Transverse colon (tissue), 4 donors: Measurements from ENCODE around the gene DUSP9. TPM values are rescaled to one million over a fixed set of nuclear protein-coding genes. Genes with fewer than 3 reads are reported as not detected.
A peak's percentile ranks its signal among the peaks of the same experiment; 100 is the strongest.
"Not testable (repeated sequence)": the region's sequence is repeated elsewhere in the genome, so short reads cannot be mapped to it uniquely, and the experiment has no call there.

Experiments used
- DNase-seq: peaks from one replicate; pipeline ENCODE4 v3.0.0-alpha.2; 2019
- H3K27ac ChIP-seq, 4 donors: fragments of 200-600 bp; sonication (generic); 2 replicates each; pipeline ENCODE4 v1.5.1; 2016 to 2018; ENCODE audit warnings: inconsistent platforms in 4 of 4
- H3K27me3 ChIP-seq: fragments of 200-600 bp; sonication (generic); 2 replicates; pipeline ENCODE4 v1.5.1; 2017; ENCODE audit warnings: inconsistent platforms
- H3K36me3 ChIP-seq, 4 donors: fragments of 200-600 bp; sonication (generic); 2 replicates each; pipeline ENCODE4 v1.5.1; 2017 to 2019; ENCODE audit warnings: inconsistent platforms in 4 of 4
- H3K4me1 ChIP-seq, 4 donors: fragments of 200-600 bp; sonication (generic); 2 replicates each; pipeline ENCODE4 v1.5.1; 2017 to 2020; ENCODE audit warnings: inconsistent platforms in 4 of 4
- H3K4me3 ChIP-seq, 4 donors: fragments of 200-600 bp; sonication (generic); 1 replicate in 1 of 4; 2 replicates in 3 of 4; pipeline versions ENCODE4 v1.5.1 to v1.6.1; 2017 to 2019; ENCODE audit warnings: inconsistent platforms in 4 of 4
- H3K9me3 ChIP-seq, 2 donors: fragments of 200-600 bp; sonication (generic); 2 replicates each; pipeline ENCODE4 v1.5.1; 2017 to 2019; ENCODE audit warnings: inconsistent platforms in 2 of 2
- EP300 ChIP-seq: sonication (generic); formaldehyde crosslinking; IDR thresholded peaks from one replicate; pipeline ENCODE4 v1.6.1; 2017; ENCODE audit warnings: antibody characterized with exemption, low read depth
- POLR2A ChIP-seq: fragments of 450-650 bp; IDR thresholded peaks from one replicate; pipeline ENCODE4 v1.6.1; 2016; ENCODE audit warnings: antibody characterized with exemption, mild to moderate bottlenecking, moderate library complexity
- POLR2AphosphoS5 ChIP-seq, 3 donors: sonication (generic); formaldehyde crosslinking; IDR thresholded peaks; one replicate each; pipeline ENCODE4 v1.6.1; 2016; ENCODE audit warnings: antibody characterized with exemption in 3 of 3
- whole genome bisulfite sequencing, 2 donors: methylation state at CpG; one replicate each; pipeline ENCODE4 v1.1.5; 2018; ENCODE audit warnings: low coverage in 1 of 2; 5-methylcytosine and 5-hydroxymethylcytosine counted together
- in situ Hi-C, 4 donors: fragments of 200-750 bp; cut with MboI; loops; one replicate each; pipeline versions ENCODE4 v1.15.0 to v1.15.1; 2017; ENCODE audit warnings: low sequenced_read_pairs in 3 of 4, low pct_ligation_motif_present in 1 of 4, low pct_unique_long_range_greater_than_20kb in 1 of 4
- intact Hi-C: fragments of 100-400 bp; cut with DNase I; formaldehyde crosslinking; loops from one replicate; pipeline ENCODE4 v1.15.1; 2023; ENCODE audit warnings: low total_unique reads
- total RNA-seq, 4 donors: library from RNA; depleted of rRNA; stranded (reverse); fragments of >200 nt; gene quantifications; one replicate each; pipeline ENCODE4 v1.1.0, GENCODE V29; 2016
- TF ChIP-seq, protein P1 (sequence below), 5 experiments: fragments of 200-600 bp in 3 of 5; fragments of 450-650 bp in 2 of 5; sonication (generic) in 3 of 5; IDR thresholded peaks; 1 replicate in 2 of 5; 2 replicates in 3 of 5; pipeline ENCODE4 v1.5.1; 2016 to 2017; ENCODE audit warnings: antibody characterized with exemption in 5 of 5, inconsistent platforms in 3 of 5, mild to moderate bottlenecking in 2 of 5, moderate library complexity in 1 of 5

DUSP9 gene
- total RNA-seq, 4 donors from 2014 or later: not detected

DNA sequence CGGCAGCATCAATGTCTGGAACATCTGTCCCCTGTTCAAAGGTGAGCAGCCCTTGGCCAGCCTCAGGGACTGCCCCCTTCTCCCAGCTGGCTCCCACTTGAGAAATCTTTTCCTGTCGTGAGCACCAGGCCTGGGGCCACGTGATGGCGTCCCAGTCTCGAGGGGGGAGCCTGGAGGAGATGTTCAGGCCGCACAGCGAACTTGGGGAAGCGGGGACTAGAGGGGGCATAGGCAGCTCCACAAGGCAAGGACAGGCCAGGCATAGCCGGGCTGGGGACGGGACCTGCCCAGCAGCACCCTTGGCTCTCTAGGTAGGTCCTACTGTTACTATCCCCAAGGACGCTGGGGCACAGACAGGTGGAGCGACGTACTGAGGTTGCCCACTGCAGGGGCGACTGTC, 43.5 kb downstream of the DUSP9 start:
- peak overlapping the region in 1 of 4 donors; percentile 69 for H3K27ac ChIP-seq
- H3K4me1 ChIP-seq: peaks cover 0 to 19% (median 10%) of the 10 kb centered on the region in 4 donors
- in situ Hi-C loops: no loop called here
- no peaks in the 10 kb centered on the region for H3K9me3 ChIP-seq
- TF ChIP-seq EP300 (no peak), POLR2AphosphoS5 (IDR thresholded peaks at IDR 0.05) (no peak), POLR2A (no peak)
- TF ChIP-seq, protein P1, sequence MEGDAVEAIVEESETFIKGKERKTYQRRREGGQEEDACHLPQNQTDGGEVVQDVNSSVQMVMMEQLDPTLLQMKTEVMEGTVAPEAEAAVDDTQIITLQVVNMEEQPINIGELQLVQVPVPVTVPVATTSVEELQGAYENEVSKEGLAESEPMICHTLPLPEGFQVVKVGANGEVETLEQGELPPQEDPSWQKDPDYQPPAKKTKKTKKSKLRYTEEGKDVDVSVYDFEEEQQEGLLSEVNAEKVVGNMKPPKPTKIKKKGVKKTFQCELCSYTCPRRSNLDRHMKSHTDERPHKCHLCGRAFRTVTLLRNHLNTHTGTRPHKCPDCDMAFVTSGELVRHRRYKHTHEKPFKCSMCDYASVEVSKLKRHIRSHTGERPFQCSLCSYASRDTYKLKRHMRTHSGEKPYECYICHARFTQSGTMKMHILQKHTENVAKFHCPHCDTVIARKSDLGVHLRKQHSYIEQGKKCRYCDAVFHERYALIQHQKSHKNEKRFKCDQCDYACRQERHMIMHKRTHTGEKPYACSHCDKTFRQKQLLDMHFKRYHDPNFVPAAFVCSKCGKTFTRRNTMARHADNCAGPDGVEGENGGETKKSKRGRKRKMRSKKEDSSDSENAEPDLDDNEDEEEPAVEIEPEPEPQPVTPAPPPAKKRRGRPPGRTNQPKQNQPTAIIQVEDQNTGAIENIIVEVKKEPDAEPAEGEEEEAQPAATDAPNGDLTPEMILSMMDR (IDR thresholded peaks at IDR 0.05): no peak
- no peaks in the 10 kb centered on the region for H3K36me3 ChIP-seq
- intact Hi-C loops: no loop called here
- no peaks in the 10 kb centered on the region for H3K27me3 ChIP-seq
- no peak overlapping the region for H3K4me3 ChIP-seq
- WGBS, 2 donors: 86% methylated on average over 13 of the region's 14 CpGs; no CpG with 5 or more reads in 1 of the 2 donors
- DNase-seq: no peak

DNA sequence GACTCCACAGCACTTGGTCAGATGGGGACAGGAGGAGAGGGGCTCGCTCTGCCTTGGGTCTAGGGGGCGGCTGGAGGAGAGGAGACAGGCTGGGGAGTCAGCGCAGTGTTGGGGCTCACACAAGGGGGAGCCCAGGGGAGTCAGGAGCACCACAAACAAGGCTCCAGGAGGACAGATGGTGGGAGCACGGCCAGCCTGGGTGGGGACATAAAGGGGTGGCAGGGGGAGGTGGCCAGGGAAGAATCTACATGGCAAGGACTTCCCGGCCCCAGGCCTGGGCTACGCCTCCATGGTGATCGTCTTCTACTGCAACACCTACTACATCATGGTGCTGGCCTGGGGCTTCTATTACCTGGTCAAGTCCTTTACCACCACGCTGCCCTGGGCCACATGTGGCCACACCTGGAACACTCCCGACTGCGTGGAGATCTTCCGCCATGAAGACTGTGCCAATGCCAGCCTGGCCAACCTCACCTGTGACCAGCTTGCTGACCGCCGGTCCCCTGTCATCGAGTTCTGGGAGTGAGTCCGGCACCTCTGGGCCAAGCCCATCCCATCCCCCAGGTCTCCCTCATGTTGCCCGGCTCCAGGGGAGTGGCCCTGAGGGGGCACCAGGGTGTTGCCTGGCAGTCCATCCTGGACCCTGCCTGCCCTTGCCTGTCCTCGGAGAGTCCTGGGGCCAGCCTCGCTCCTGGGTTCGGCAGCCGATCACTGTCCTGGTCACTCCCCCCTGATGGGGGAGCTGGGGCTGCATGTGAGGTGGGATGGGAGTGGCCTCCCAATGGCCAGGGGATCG, 44.2 kb downstream of the DUSP9 start:
- DNase-seq, intact Hi-C loops, H3K4me3 ChIP-seq, H3K27ac ChIP-seq, in situ Hi-C loops, H3K9me3 ChIP-seq, H3K27me3 ChIP-seq, H3K36me3 ChIP-seq: not testable (repeated sequence)
- peaks cover 0 to 19% (median 10%) of the 10 kb centered on the region in 4 donors for H3K4me1 ChIP-seq
- 76% methylated on average over 16 of the region's 21 CpGs; no CpG with 5 or more reads in 1 of the 2 donors for WGBS, 2 donors

DNA sequence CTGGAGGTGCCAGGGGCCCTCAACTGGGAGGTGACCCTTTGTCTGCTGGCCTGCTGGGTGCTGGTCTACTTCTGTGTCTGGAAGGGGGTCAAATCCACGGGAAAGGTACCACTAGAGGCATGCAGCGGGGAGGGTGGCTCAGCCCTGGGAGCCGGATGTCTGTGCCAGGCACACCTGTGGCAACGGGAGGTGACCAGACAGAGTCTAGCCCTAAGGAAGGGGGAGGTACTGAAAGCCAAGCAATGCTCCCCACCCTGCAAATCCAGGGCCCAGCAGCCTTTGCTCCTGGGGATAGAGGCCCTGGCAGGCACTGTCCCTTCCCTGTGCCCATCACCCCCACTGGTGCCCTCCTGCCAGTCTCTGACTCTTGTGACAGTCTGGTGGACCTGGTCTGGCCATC, 45.0 kb downstream of the DUSP9 start:
- TF ChIP-seq EP300: no peak
- no peak for TF ChIP-seq POLR2A
- TF ChIP-seq POLR2AphosphoS5 (IDR thresholded peaks at IDR 0.05): no peak
- TF ChIP-seq, protein P1 (IDR thresholded peaks at IDR 0.05): no peak
- DNase-seq: no peak
- intact Hi-C loops: no loop called here
- 60% methylated on average over 4 of the region's 4 CpGs; no CpG with 5 or more reads in 1 of the 2 donors for WGBS, 2 donors
- Histone ChIP-seq H3K9me3 (no peaks in the 10 kb centered on the region), H3K4me1 (peaks cover 0 to 14% (median 7%) of the 10 kb centered on the region in 4 donors), H3K27ac (peak overlapping the region in 1 of 4 donors; percentile 8), H3K27me3 (no peaks in the 10 kb centered on the region), H3K4me3 (no peak overlapping the region), H3K36me3 (no peaks in the 10 kb centered on the region)
- in situ Hi-C loops: no loop called here

DNA sequence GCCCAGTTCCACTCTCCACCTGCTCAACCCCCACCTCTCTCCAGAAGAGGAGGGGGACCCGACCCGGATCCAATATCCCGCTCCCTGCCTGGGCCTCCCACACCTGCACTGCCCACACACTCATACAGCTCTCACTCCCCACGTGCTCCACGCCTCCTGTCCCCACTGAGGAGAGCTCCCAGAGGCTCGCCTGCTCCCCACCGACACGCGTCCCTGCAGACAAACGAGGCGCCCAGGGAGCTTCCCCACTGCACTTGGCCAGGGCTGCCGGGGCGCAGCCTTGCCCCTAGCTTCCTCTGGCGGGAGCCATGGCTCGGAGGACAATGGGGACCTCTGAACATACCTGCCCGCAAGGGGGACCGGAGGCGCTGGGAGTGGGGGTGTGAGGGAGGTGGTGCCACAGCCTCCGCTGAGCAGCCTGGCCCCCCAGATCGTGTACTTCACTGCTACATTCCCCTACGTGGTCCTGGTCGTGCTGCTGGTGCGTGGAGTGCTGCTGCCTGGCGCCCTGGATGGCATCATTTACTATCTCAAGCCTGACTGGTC, 45.7 kb downstream of the DUSP9 start:
- in situ Hi-C loops (no loop called here), intact Hi-C loops (no loop called here)
- TF ChIP-seq, protein P1 (IDR thresholded peaks at IDR 0.05): no peak
- TF ChIP-seq POLR2A (no peak), EP300 (no peak), POLR2AphosphoS5 (IDR thresholded peaks at IDR 0.05) (no peak)
- Histone ChIP-seq H3K36me3 (no peaks in the 10 kb centered on the region), H3K4me1 (peaks cover 0 to 12% (median 2%) of the 10 kb centered on the region in 4 donors), H3K4me3 (no peak overlapping the region), H3K27ac (peak overlapping the region in 1 of 4 donors; percentile 8), H3K9me3 (no peaks in the 10 kb centered on the region), H3K27me3 (no peaks in the 10 kb centered on the region)
- no peak for DNase-seq
- WGBS, 2 donors: 72% methylated on average over 20 of the region's 24 CpGs; no CpG with 5 or more reads in 1 of the 2 donors
